K562 treated with DMSO at 1 percent for 4 hours (cell line): ENCODE results near the gene SERTM2. TPM values are rescaled to one million over a fixed set of nuclear protein-coding genes. Genes with fewer than 3 reads are reported as not detected.

ENCODE experiments used
- total RNA-seq: library from RNA; unstranded; fragments of 300-600 nt; gene quantifications from 2 replicates; pipeline ENCODE4 v1.2.3, GENCODE V29; 2022; ENCODE audit not compliant: insufficient read depth

SERTM2 gene
- not detected in 2 replicates for total RNA-seq

DNA sequence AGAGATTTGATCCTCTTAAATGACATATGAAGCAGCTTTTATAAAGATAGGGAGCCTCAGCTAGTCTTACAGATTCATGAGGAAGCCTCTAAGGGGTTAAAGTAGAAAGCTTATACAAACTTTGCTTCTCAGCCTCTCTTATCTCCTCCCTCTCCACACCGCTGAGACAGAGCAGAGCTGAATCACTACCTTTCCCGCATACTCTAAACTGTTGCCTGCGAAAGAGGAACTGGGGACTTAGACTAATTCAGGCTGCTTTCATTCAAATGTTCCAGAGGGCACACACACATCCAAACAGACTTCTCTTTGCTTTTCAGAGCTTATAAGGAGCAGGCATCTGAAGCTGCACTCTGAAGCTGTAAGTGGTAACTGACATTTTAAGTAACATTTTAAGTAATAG lies at the start of gene SERTM2:
SERTM2 (plus strand) TSS at position 169 of the 400 bp plus-strand sequence. CDS start 7,213 bp downstream, outside the sequence.

Other genes starting within 250 kb of the SERTM2 start
- gene CAPN6, start 241.2 kb upstream of the SERTM2 start, total RNA-seq = not detected in 2 replicates
- gene DCX, start 99.5 kb upstream of the SERTM2 start, total RNA-seq = not detected in 2 replicates
- gene ALG13, start 169.5 kb downstream of the SERTM2 start, total RNA-seq = 18.7 and 26.7 TPM in 2 replicates